ENCODE results near the gene ZFP30. TPM values are rescaled to one million over a fixed set of nuclear protein-coding genes. Genes with fewer than 3 reads are reported as not detected.

The ZFP30 gene
- total and polyA plus RNA-seq, 2 of the 13 experiments (the other 11 are each of a cell fraction or from before 2014, with no cell fraction given): 3.4 to 19.2 TPM

- TF ChIP-seq PAXIP1 (CRISPR knock-in tag; conservative IDR thresholded peaks at IDR 0.05): no peak
- TF ChIP-seq ATF7-NPFF (CRISPR knock-in tag; IDR thresholded peaks at IDR 0.05; ENCODE audit: low read depth): no peak; the same call in 1 of the 2 replicates
- TF ChIP-seq GATAD2A (CRISPR knock-in tag; IDR thresholded peaks at IDR 0.05): 0 out of 2 replicates have a peak, but pooled peaks have one; percentile 25
- no peak for TF ChIP-seq ZHX1 (CRISPR knock-in tag; IDR thresholded peaks at IDR 0.05; ENCODE audit: low read depth)
- no peak for TF ChIP-seq KMT2A (CRISPR knock-in tag; IDR thresholded peaks at IDR 0.05)
- no peak for TF ChIP-seq SP4 (CRISPR knock-in tag; IDR thresholded peaks at IDR 0.05)
- TF ChIP-seq HOXD1 (CRISPR knock-in tag; IDR thresholded peaks at IDR 0.05): no peak
- TF ChIP-seq ZSCAN5A (CRISPR knock-in tag; IDR thresholded peaks at IDR 0.05; ENCODE audit: borderline replicate concordance): 0 out of 2 replicates have a peak, but pooled peaks have one; percentile 15
- no peak for TF ChIP-seq ARHGAP35 (CRISPR knock-in tag; IDR thresholded peaks at IDR 0.05; ENCODE audit: borderline replicate concordance)
- no peak for TF ChIP-seq ZNF3 (CRISPR knock-in tag; IDR thresholded peaks at IDR 0.05)
- no peak for TF ChIP-seq ZNF383 (CRISPR knock-in tag; IDR thresholded peaks at IDR 0.05; ENCODE audit: borderline replicate concordance)
- TF ChIP-seq THAP8 (CRISPR knock-in tag; IDR thresholded peaks at IDR 0.05; ENCODE audit: borderline replicate concordance): no peak; the same call in 1 of the 2 replicates
- no peak; the same call in 1 of the 2 replicates for TF ChIP-seq ZNF639 (CRISPR knock-in tag; conservative IDR thresholded peaks at IDR 0.05)
- no peak for TF ChIP-seq TGIF2 (CRISPR knock-in tag; IDR thresholded peaks at IDR 0.05)
- no peak for TF ChIP-seq IRF9 (CRISPR knock-in tag; IDR thresholded peaks at IDR 0.05; ENCODE audit: borderline replicate concordance)
- no peak for TF ChIP-seq PAWR (CRISPR knock-in tag; IDR thresholded peaks at IDR 0.05; ENCODE audit: borderline replicate concordance)
These were observed at the start of gene ZFP30 (continued) for GRCh38 chr19:37655301-37655688.
